Prostate gland (tissue), 2 donors: ENCODE results near the gene ABCD2. TPM values are rescaled to one million over a fixed set of nuclear protein-coding genes. Genes with fewer than 3 reads are reported as not detected.

Experiments used
- DNase-seq: peaks from one replicate; pipeline ENCODE4 v3.0.0-alpha.2; 2019; ENCODE audit warnings: low spot score
- H3K27ac ChIP-seq, 2 donors: fragments of 200-600 bp; sonication (generic); 2 replicates each; pipeline ENCODE4 v1.5.1; 2017 to 2019
- H3K27me3 ChIP-seq: fragments of 200-600 bp; sonication (generic); replicated peaks from 2 replicates; pipeline ENCODE4 v1.5.1; 2019; ENCODE audit not compliant: insufficient read depth
- H3K36me3 ChIP-seq, 2 donors: fragments of 200-600 bp; sonication (generic); 1 replicate in 1 of 2; 2 replicates in 1 of 2; pipeline versions ENCODE4 v1.5.1 to v1.8.1; 2017 to 2019
- H3K4me1 ChIP-seq: fragments of 200-600 bp; sonication (generic); replicated peaks from 2 replicates; pipeline ENCODE4 v1.5.1; 2019
- H3K4me3 ChIP-seq, 2 donors: fragments of 200-600 bp; sonication (generic); 2 replicates each; pipeline ENCODE4 v1.5.1; 2017 to 2019
- H3K9me3 ChIP-seq: fragments of 200-600 bp; sonication (generic); 2 replicates; pipeline ENCODE4 v1.5.1; 2017
- CTCF ChIP-seq, 4 experiments: fragments of 200-600 bp in 2 of 4; fragments of 450-650 bp in 2 of 4; sonication (generic) in 2 of 4; IDR thresholded peaks; 1 replicate in 3 of 4; 2 replicates in 1 of 4; pipeline ENCODE4 v1.5.1; 2016 to 2019; ENCODE audit warnings: antibody characterized with exemption in 4 of 4, mild to moderate bottlenecking in 2 of 4, moderate library complexity in 2 of 4
- POLR2A ChIP-seq: fragments of 450-650 bp; IDR thresholded peaks from one replicate; pipeline ENCODE4 v1.6.1; 2016; ENCODE audit warnings: antibody characterized with exemption, mild to moderate bottlenecking
- POLR2AphosphoS5 ChIP-seq: sonication (generic); formaldehyde crosslinking; IDR thresholded peaks from one replicate; pipeline ENCODE4 v1.6.1; 2017; ENCODE audit warnings: antibody characterized with exemption
- WGBS: methylation state at CpG from one replicate; pipeline ENCODE4 v1.1.5; 2018; 5-methylcytosine and 5-hydroxymethylcytosine counted together
- intact Hi-C: fragments of 100-400 bp; cut with DNase I; formaldehyde crosslinking; loops from one replicate; pipeline ENCODE4 v1.14.2; 2022
- total RNA-seq, 2 donors: library from RNA; depleted of rRNA; stranded (reverse); fragments of >200 nt; gene quantifications; one replicate each; pipeline ENCODE4 v1.1.0, GENCODE V29; 2016

ABCD2 gene
- total RNA-seq, 2 donors from 2014 or later, result 0.40 TPM; not detected in 1

DNA sequence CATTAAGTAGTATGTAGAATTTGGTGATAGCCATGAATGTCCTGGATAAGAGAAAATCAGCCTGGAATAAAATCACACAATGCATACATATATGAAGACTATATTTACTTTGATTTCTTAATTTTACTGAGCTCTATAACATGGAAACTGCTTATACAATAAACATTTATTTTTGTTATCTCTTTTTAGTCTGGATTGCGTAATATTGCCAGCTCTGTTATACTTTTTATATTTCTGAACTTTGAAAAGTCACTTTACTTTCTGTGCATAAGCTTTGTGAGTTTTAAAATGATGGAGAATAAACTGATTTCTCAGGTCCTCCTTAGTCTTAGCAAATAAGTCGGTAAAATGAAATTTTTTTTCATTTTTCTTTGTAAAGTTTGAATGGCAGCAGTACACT is 19.2 kb upstream of the ABCD2 start:
- no peak overlapping the region for H3K27ac ChIP-seq
- H3K36me3 ChIP-seq, result no peaks in the 10 kb centered on the region
- DNase-seq, result no peak
- no peak overlapping the region for H3K4me3 ChIP-seq
- no peaks in the 10 kb centered on the region for H3K4me1 ChIP-seq
- intact Hi-C loops, result no loop called here
- no peaks in the 10 kb centered on the region for H3K9me3 ChIP-seq
- WGBS, result 89% methylated on average over 2 of the region's 2 CpGs
- no peak for TF ChIP-seq CTCF (IDR thresholded peaks at IDR 0.05)
- no peak for TF ChIP-seq POLR2AphosphoS5
- no peak for TF ChIP-seq POLR2A
- no peaks in the 10 kb centered on the region for H3K27me3 ChIP-seq

GRCh38 chr12:39638178-39638577 is 18.6 kb upstream of the ABCD2 start:
- DNase-seq, result no peak
- intact Hi-C loops, result no loop called here
- H3K36me3 ChIP-seq, result no peaks in the 10 kb centered on the region
- TF ChIP-seq CTCF (IDR thresholded peaks at IDR 0.05), result no peak
- TF ChIP-seq POLR2A, result no peak
- TF ChIP-seq POLR2AphosphoS5, result no peak
- no peaks in the 10 kb centered on the region for H3K9me3 ChIP-seq
- no peak overlapping the region for H3K27ac ChIP-seq
- no peaks in the 10 kb centered on the region for H3K4me1 ChIP-seq
- no peaks in the 10 kb centered on the region for H3K27me3 ChIP-seq
- no peak overlapping the region for H3K4me3 ChIP-seq

DNA sequence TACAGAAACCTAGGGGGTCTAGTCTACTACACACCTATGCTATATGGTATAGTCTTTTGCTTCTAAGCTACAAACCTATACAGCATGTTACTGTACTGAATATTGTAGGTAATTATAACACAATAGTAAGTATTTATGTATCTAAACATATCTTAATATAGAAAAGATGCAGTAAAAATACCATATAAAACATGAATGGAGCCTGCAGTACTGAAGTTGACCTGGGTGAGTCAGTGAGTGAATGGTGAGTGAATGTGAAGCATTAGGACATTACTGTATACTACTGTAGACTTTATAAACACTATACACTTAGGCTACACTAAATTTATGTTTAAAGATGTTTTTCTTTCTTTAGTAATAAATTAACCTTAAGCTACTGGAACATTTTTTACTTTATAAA is 13.1 kb upstream of the ABCD2 start:
- DNase-seq, result no peak
- Histone ChIP-seq H3K36me3 (no peaks in the 10 kb centered on the region), H3K9me3 (no peaks in the 10 kb centered on the region), H3K27me3 (no peaks in the 10 kb centered on the region), H3K27ac (no peak overlapping the region), H3K4me1 (no peaks in the 10 kb centered on the region), H3K4me3 (no peak overlapping the region)
- no peak for TF ChIP-seq POLR2AphosphoS5
- no peak for TF ChIP-seq POLR2A
- no peak for TF ChIP-seq CTCF (IDR thresholded peaks at IDR 0.05)
- intact Hi-C loops, result no loop called here

GRCh38 chr12:39628836-39629235 is 9.2 kb upstream of the ABCD2 start:
- TF ChIP-seq CTCF (IDR thresholded peaks at IDR 0.05), result no peak
- no peak for TF ChIP-seq POLR2AphosphoS5
- no peak for TF ChIP-seq POLR2A
- no peaks in the 10 kb centered on the region for H3K27me3 ChIP-seq
- H3K4me3 ChIP-seq, result no peak overlapping the region
- no peak overlapping the region for H3K27ac ChIP-seq
- 76% methylated on average over 1 of the region's 1 CpG for WGBS
- no peaks in the 10 kb centered on the region for H3K4me1 ChIP-seq
- intact Hi-C loops, result no loop called here
- no peak for DNase-seq
- H3K9me3 ChIP-seq, result no peaks in the 10 kb centered on the region
- H3K36me3 ChIP-seq, result no peaks in the 10 kb centered on the region

DNA sequence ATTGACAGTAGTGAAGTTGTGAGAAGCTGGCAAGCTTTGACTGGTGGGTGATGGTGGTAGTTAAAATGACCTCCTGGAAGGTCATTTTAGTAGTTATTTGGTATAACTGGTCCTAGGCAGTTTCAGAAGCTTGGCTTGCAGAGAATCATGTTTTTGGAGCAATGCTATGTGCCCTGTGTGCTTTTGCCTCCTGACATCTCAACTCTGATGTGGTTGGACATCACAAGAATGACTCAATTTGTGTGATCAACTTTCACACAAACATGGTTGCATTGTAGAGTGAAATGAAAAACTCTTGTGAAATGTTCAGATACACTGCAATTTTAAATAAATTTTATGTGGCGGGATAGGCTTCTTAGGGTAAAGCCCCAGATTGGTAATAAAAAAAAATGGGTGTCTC is 8.3 kb upstream of the ABCD2 start:
- Histone ChIP-seq H3K27ac (no peak overlapping the region), H3K36me3 (no peaks in the 10 kb centered on the region), H3K27me3 (no peaks in the 10 kb centered on the region), H3K4me3 (no peak overlapping the region), H3K9me3 (no peaks in the 10 kb centered on the region), H3K4me1 (no peaks in the 10 kb centered on the region)
- TF ChIP-seq POLR2A, result no peak
- TF ChIP-seq CTCF (IDR thresholded peaks at IDR 0.05), result no peak
- no peak for TF ChIP-seq POLR2AphosphoS5
- DNase-seq, result no peak
- intact Hi-C loops, result no loop called here
- 79% methylated on average over 1 of the region's 1 CpG for WGBS
